ENCODE data around the gene HSDL1. TPM values are rescaled to one million over a fixed set of nuclear protein-coding genes. Genes with fewer than 3 reads are reported as not detected.
A peak's percentile ranks its signal among the peaks of the same experiment; 100 is the strongest.
"Not testable (repeated sequence)": the region's sequence is repeated elsewhere in the genome, so short reads cannot be mapped to it uniquely, and the experiment has no call there.

Gene HSDL1
- polyA plus RNA-seq, 3 donors = 40.0 to 53.0 (median 45.4) TPM

DNA sequence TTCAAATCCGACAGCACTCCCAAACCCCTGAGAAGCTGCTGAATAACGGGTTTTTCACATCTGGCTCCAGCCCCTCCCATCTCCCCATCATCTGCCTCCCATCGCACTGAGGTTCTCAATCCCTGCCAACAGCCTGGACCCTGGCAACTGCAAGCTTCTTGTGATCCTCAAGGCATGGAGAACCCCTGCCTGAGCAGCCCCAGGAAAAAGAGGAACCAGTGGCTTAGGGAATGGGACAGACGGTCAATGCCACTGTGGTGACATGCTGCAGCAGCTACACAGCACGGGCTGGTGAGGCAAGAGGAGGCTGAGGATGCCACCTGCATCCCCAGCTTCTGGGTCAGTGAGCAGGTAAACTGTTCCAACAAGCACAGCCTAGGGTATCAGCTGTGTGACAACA is 25.0 kb downstream of the HSDL1 start:
- no peak for DNase-seq (ENCODE audit: extremely low read depth in 1 of 11, low read depth in 9 of 11, low spot score in 4 of 11)

DNA sequence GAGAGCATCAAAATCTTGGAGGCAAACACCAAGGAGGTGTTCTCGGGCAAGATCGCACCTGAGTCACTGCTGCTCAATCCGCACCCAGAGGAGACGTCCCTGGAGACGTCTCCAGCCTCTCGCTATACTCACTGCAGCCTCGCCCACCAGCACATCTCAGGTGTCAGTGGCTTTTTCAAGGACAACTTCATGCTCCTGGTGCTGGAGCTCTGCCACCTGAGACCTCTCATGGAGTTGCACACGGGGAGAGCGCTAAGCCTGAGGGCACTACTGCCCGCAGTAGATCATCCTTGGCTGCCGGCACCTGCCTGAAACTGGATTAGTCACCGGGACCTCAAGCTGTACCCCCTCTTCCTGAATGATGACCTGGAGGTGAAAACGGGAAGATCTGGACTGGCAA is 25.6 kb downstream of the HSDL1 start:
- DNase-seq (ENCODE audit: extremely low read depth in 1 of 11, low read depth in 9 of 11, low spot score in 4 of 11) = no peak

- DNase-seq (ENCODE audit: extremely low read depth in 1 of 11, low read depth in 9 of 11, low spot score in 4 of 11) = not testable (repeated sequence)
Observed at GRCh38 chr16:84118315-84118714, 26.7 kb downstream of the HSDL1 start.

GRCh38 chr16:84117494-84117843 is 27.5 kb downstream of the HSDL1 start:
- peak in 4 of 11 donors; percentile 29 to 35 (median 32) for DNase-seq (ENCODE audit: extremely low read depth in 1 of 11, low read depth in 9 of 11, low spot score in 4 of 11)

- peak; percentile 89 to 99 (median 97) for DNase-seq (ENCODE audit: extremely low read depth in 1 of 11, low read depth in 9 of 11, low spot score in 4 of 11)
Observed at GRCh38 chr16:84116720-84117493, 28.1 kb downstream of the HSDL1 start, which contains the start of gene MBTPS1. MBTPS1 (minus strand) TSS chr16:84116942; CDS start chr16:84101783, 15,159 bp downstream.

DNA sequence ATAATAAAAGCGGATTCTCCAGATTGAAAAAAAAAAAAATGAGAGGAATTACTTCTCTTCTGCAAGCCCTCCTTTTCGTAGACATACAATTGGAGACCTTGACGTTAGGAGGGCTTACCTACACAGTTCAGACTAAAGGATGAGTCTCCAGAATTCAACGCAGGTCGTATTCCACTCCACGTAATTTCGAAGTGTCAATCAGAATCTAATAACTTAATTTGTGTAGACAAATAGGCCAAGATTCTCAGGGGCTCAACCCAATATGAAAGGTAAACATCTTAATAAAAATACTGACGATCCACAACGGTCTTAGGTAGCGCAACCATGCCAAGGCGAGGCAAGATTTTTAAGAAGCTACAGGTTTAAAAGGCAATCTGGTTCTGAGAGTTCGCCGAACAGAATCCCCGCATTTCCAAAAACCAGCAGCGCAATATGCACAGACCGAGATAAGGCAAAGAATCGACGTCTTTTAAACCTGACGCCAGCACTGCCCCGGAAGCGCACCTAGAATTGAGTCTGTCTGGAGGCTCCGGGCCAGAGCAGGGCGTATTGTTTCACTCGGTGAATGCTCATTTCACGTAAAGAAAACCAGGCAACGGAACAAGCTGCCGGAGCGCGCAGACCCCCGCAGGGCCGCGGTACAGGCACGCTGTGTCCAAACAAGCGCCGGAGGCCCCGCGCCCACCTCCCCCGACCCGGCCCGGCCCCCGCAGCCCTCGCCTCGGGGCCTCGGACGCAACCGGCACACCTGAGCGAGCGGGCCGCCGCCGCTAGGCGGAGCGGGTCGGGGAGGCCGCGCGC is 28.9 kb downstream of the HSDL1 start:
- no peak for DNase-seq (ENCODE audit: extremely low read depth in 1 of 11, low read depth in 9 of 11, low spot score in 4 of 11)

- DNase-seq (ENCODE audit: extremely low read depth in 1 of 11, low read depth in 9 of 11, low spot score in 4 of 11) = not testable (repeated sequence)
Observed at GRCh38 chr16:84111949-84112348, 33.0 kb downstream of the HSDL1 start.

- no peak for DNase-seq (ENCODE audit: extremely low read depth in 1 of 11, low read depth in 9 of 11, low spot score in 4 of 11)
Observed at GRCh38 chr16:84111525-84111924, 33.5 kb downstream of the HSDL1 start.

DNA sequence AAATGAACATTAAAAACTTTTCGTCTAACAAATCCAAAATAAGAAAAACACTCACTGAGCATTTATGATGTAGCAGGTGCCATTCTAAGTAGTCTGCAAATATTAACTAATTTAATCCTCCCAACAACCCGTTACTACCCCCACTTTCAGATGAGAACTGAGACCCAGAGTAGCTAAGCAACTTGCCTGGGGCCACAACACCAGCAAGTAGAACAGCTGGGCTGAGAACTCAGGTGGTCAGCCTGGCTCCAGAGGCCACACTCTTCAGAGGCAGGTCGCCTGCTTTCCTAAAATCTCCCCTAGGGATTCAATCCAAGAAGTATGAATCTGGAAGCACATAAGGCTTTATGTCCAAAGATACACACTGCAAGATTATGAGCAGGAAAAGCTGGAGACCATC is 34.5 kb downstream of the HSDL1 start:
- DNase-seq (ENCODE audit: extremely low read depth in 1 of 11, low read depth in 9 of 11, low spot score in 4 of 11) = no peak

DNA sequence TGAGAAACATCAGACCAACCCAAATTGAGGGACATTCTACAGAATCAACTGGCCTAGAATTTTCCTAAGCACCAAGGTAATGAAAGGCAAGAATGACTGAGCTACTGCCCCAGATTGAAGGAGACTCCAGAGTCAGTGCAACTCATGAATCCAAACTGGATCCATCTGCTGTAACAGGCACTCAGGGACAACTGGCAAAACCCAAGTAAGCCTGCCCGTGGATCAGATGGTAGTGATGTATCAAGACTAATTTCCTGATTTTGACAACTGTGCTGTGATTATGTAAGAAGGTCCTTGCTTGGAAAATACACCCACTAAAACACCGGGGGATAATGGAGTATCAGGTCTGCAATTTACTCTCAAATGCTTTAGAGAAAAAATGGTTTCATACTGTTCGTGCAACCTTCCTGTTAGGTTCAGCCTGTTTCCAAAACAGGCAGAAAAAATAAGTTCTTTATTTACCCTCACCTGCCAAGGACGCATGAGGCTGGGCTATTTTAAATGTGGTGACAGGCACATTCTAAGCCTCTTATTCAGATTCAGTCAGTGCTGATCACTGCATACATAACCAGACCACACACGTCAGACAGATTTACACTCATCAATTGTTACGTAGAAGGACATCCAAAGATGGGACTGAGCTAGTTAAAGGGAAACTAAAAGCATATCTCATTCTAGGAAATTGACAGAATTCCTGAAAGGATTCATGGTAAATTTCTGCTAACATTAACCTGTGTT is 35.2 kb downstream of the HSDL1 start:
- no peak for DNase-seq (ENCODE audit: extremely low read depth in 1 of 11, low read depth in 9 of 11, low spot score in 4 of 11)

- no peak for DNase-seq (ENCODE audit: extremely low read depth in 1 of 11, low read depth in 9 of 11, low spot score in 4 of 11)
Observed at GRCh38 chr16:84107921-84108320, 37.1 kb downstream of the HSDL1 start.

GRCh38 chr16:84105948-84106740 is 38.8 kb downstream of the HSDL1 start:
- DNase-seq (ENCODE audit: extremely low read depth in 1 of 11, low read depth in 9 of 11, low spot score in 4 of 11) = no peak

DNA sequence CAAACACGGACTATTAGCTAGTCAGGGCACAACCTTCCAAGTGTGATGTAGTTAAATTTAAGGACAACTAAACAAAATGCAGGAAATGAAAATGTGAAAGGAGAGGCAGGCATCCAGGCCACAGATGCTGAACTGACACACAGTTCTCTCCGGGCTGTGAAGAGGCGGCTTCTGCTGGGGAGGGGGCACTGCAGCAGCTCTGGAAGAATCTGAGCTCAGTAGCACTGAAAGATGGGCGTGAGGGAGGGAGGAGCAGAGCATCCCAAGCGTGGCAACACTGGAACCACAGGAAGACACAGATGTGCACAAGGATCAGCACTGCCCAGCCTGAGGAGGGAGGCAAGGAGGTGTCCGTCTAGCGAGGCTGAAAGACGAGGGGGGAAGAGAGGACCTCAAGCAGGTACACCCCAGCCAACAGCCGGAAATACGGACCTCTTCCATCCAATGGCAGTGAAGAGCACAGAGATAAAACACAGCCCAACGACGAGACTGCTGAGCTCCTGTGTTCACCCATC is 39.6 kb downstream of the HSDL1 start:
- no peak for DNase-seq (ENCODE audit: extremely low read depth in 1 of 11, low read depth in 9 of 11, low spot score in 4 of 11)

DNA sequence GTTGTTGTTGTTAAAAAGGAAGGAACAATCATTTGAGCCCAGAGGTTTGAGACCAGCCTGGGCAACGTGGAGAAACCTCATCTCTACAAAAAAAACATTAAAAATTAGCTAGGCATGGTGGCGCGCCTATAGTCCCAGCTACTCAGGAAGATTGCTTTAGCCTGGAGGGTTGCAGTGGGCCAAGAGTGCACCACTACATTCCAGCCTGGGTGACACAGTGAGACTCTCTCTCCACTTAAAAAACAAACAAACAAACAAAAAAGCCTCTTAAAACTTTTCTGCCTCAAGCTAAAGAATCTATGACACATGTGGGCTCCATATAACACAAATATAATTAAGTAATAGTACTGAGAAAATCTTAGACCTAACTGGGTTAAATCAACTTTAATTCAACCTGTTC is 40.7 kb downstream of the HSDL1 start:
- DNase-seq (ENCODE audit: extremely low read depth in 1 of 11, low read depth in 9 of 11, low spot score in 4 of 11) = no peak

GRCh38 chr16:84103678-84104077 is 41.3 kb downstream of the HSDL1 start:
- no peak for DNase-seq (ENCODE audit: extremely low read depth in 1 of 11, low read depth in 9 of 11, low spot score in 4 of 11)

- DNase-seq (ENCODE audit: extremely low read depth in 1 of 11, low read depth in 9 of 11, low spot score in 4 of 11) = no peak
Observed at GRCh38 chr16:84098939-84099338, 46.0 kb downstream of the HSDL1 start.

- DNase-seq (ENCODE audit: extremely low read depth in 1 of 11, low read depth in 9 of 11, low spot score in 4 of 11) = no peak
Observed at GRCh38 chr16:84096447-84097005, 48.5 kb downstream of the HSDL1 start.

DNA sequence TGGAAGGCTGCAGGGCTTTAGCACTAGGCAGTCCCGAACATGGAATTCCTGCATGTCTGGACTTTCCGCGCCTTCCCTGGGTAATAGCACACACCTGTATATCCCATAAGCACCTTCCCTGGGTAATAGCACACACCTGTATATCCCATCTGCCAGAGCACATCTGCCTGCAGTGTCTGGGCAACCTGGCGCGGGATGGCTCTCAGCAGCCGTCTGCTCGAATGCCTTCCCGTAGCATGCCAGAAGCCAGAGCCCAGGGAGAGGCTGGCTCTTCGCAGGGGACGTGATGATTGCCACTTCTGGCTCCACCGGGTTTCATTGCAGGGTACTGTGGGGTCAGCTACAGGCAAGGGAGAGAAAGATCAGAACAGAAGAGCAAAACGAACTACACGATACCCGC is 49.5 kb downstream of the HSDL1 start:
- DNase-seq (ENCODE audit: extremely low read depth in 1 of 11, low read depth in 9 of 11, low spot score in 4 of 11) = no peak
